Lung microvascular endothelial cell (primary cell): ENCODE data around the gene C6orf58. TPM values are rescaled to one million over a fixed set of nuclear protein-coding genes. Genes with fewer than 3 reads are reported as not detected.
"Not testable (repeated sequence)": the region's sequence is repeated elsewhere in the genome, so short reads cannot be mapped to it uniquely, and the experiment has no call there.

Experiments
- DNase-seq, 2 donors: peaks; one replicate each; pipeline versions ENCODE4 v3.0.0 to v3.0.0-alpha.2; 2010; ENCODE audit warnings: low read depth in 2 of 2
- total RNA-seq: library from RNA; depleted of rRNA; stranded (reverse); fragments of >200 nt; gene quantifications from 2 replicates; pipeline ENCODE4 v1.2.1, GENCODE V29; 2014

Gene C6orf58
- total RNA-seq, 1 donor from 2014 or later: not detected

GRCh38 chr6:127590344-127590743 lies 13.4 kb downstream of the C6orf58 start:
- no peak for DNase-seq

GRCh38 chr6:127592964-127593363 lies 16.0 kb downstream of the C6orf58 start:
- no peak for DNase-seq

GRCh38 chr6:127593456-127593855 lies 16.5 kb downstream of the C6orf58 start:
- not testable (repeated sequence) for DNase-seq

GRCh38 chr6:127606131-127606562 lies 29.2 kb downstream of the C6orf58 start:
- peak; percentile 20 to 57 for DNase-seq

GRCh38 chr6:127608554-127609270 lies 31.7 kb downstream of the C6orf58 start:
- DNase-seq: no peak

GRCh38 chr6:127618729-127619128 lies 41.8 kb downstream of the C6orf58 start:
- DNase-seq: no peak

GRCh38 chr6:127630800-127631199 lies 53.8 kb downstream of the C6orf58 start:
- no peak for DNase-seq

GRCh38 chr6:127634178-127634577 lies 57.2 kb downstream of the C6orf58 start:
- DNase-seq: no peak

- no peak for DNase-seq
Observed at GRCh38 chr6:127635091-127635490, 58.1 kb downstream of the C6orf58 start.

- DNase-seq: no peak
Observed at GRCh38 chr6:127637830-127638409, 60.9 kb downstream of the C6orf58 start.

Other genes starting within 250 kb of the C6orf58 start
- gene ECHDC1, start 233.6 kb upstream of the C6orf58 start, total RNA-seq: 32.5 and 36.2 TPM in 2 replicates
- gene KIAA0408, start 117.8 kb upstream of the C6orf58 start, total RNA-seq: not detected in 2 replicates